Spleen (tissue), 13 donors: ENCODE data around the gene MED8. TPM values are rescaled to one million over a fixed set of nuclear protein-coding genes. Genes with fewer than 3 reads are reported as not detected.

Source experiments
- DNase-seq: peaks from one replicate; pipeline ENCODE4 v3.0.0-alpha.2; 2020
- H3K27ac ChIP-seq, 8 donors: fragments of 200-600 bp; sonication (generic) in 7 of 8; 1 replicate in 4 of 8; 2 replicates in 4 of 8; pipeline versions ENCODE4 v1.5.0 to v1.8.0; 2016 to 2021; ENCODE audit warnings: inconsistent platforms in 4 of 8, mild to moderate bottlenecking in 4 of 8, moderate library complexity in 1 of 8
- H3K27me3 ChIP-seq, 7 donors: fragments of 200-600 bp; sonication (generic) in 6 of 7; replicated peaks in 1 of 7; 1 replicate in 4 of 7; 2 replicates in 3 of 7; pipeline versions ENCODE4 v1.5.0 to v1.8.0; 2016 to 2021; ENCODE audit warnings: inconsistent platforms in 3 of 7, mild to moderate bottlenecking in 1 of 7
- H3K36me3 ChIP-seq, 6 donors: fragments of 200-600 bp; sonication (generic) in 5 of 6; 1 replicate in 4 of 6; 2 replicates in 2 of 6; pipeline versions ENCODE4 v1.5.0 to v1.8.0; 2016 to 2021; ENCODE audit warnings: inconsistent platforms in 2 of 6
- H3K4me1 ChIP-seq, 6 donors: fragments of 200-600 bp; sonication (generic) in 5 of 6; 1 replicate in 3 of 6; 2 replicates in 3 of 6; pipeline versions ENCODE4 v1.5.0 to v1.8.0; 2016 to 2021; ENCODE audit warnings: inconsistent platforms in 3 of 6
- H3K4me3 ChIP-seq, 8 donors: fragments of 200-600 bp; sonication (generic) in 7 of 8; 1 replicate in 4 of 8; 2 replicates in 4 of 8; pipeline versions ENCODE4 v1.5.0 to v1.8.0; 2016 to 2021; ENCODE audit warnings: inconsistent platforms in 4 of 8, mild to moderate bottlenecking in 4 of 8, moderate library complexity in 2 of 8
- H3K9me3 ChIP-seq, 8 donors: fragments of 200-600 bp; sonication (generic) in 7 of 8; 1 replicate in 4 of 8; 2 replicates in 4 of 8; pipeline versions ENCODE4 v1.5.0 to v1.8.0; 2016 to 2021; ENCODE audit warnings: inconsistent platforms in 4 of 8
- CTCF ChIP-seq, 11 experiments: fragments of 200-600 bp in 7 of 11; fragments of 450-650 bp in 4 of 11; sonication (generic) in 4 of 11; IDR thresholded peaks in 8 of 11; conservative IDR thresholded peaks in 3 of 11; 1 replicate in 7 of 11; 2 replicates in 4 of 11; pipeline versions ENCODE4 v1.4.0 to v1.8.0; 2016 to 2021; ENCODE audit warnings: antibody characterized with exemption in 11 of 11, inconsistent platforms in 4 of 11, mild to moderate bottlenecking in 1 of 11
- POLR2A ChIP-seq, 3 donors: fragments of 450-650 bp; IDR thresholded peaks; one replicate each; pipeline ENCODE4 v1.5.1; 2017; ENCODE audit warnings: antibody characterized with exemption in 3 of 3, mild to moderate bottlenecking in 1 of 3
- POLR2AphosphoS5 ChIP-seq, 3 donors: sonication (generic); formaldehyde crosslinking; IDR thresholded peaks; one replicate each; pipeline ENCODE4 v1.5.1; 2017; ENCODE audit warnings: antibody characterized with exemption in 3 of 3
- WGBS, 5 donors: extraction: QIAGEN DNeasy Blood & Tissue Kit in 3 of 5; methylation state at CpG; one replicate each; pipeline versions ENCODE4 v1.1.5 to v1.1.7; 2013 to 2018; 5-methylcytosine and 5-hydroxymethylcytosine counted together
- intact Hi-C: fragments of 100-400 bp; cut with DNase I; formaldehyde crosslinking; loops from one replicate; pipeline ENCODE4 v1.15.0; 2023; ENCODE audit warnings: low total_unique reads
- long read RNA-seq, 2 donors: transcript quantifications; one replicate each; lab custom pipeline, GENCODE V29; 2026
- polyA plus RNA-seq, 3 donors: library from polyadenylated mRNA; stranded (reverse); fragments of 200-250 nt; gene quantifications; one replicate each; pipeline ENCODE4 v1.2.1, GENCODE V29; 2013
- total RNA-seq, 7 donors: library from RNA; depleted of rRNA in 3 of 7; stranded (reverse); fragments of >200 nt in 3 of 7; fragmentation: NEBNext Ultra II Directional in 4 of 7; extraction: Animal tissue kit (Norgen Biotek cat#: 25700) in 4 of 7; gene quantifications; one replicate each; pipeline versions ENCODE4 v1.1.0 to v1.2.1, GENCODE V29; 2016 to 2021
- donor health status: healthy with polysubstance abuse.
- donor health status: DM: no; HTN: no; CAD: no; lungs with moderate emphysema.
- donor health status: DM: no; HTN: no; CAD: no.
- donor health status: Bipolar disorder and iron deficiency.
- donor health status: healthy.
- donor health status: DM: no; HTN: no; CAD: no.
- donor health status: DM: yes; HTN: yes; CAD: no.

Gene MED8
- 10 to 100 TPM; 24.8 to 38.3 (median 30.5) TPM for total RNA-seq
- 10 to 100 TPM; 18.3 to 23.8 (median 22.3) TPM for polyA plus RNA-seq
- long read RNA-seq, donor 1, transcript MED8-203 (7 exons, 1,924 nt): major isoform, 8 of 20 reads
- long read RNA-seq, donor 1, partial matches to known transcripts: 5 of 20 reads
- long read RNA-seq, donor 1, other reads (novel, unspliced or antisense): 6 of 20 reads
- long read RNA-seq, donor 2, partial matches to known transcripts: 0 of 11 reads
- long read RNA-seq, donor 2, other reads (novel, unspliced or antisense): 5 of 11 reads

GRCh38 chr1:43389326-43390313 is at the start of gene MED8, which contains the start of gene SZT2:
TSS of gene MED8 (minus strand) at chr1:43389800. CDS start at chr1:43389764, 36 bp downstream.
TSS of gene SZT2 (plus strand) at chr1:43389899. CDS start at chr1:43389969, 70 bp downstream.
- WGBS, 5 donors: 0 to 1% (median 0%) methylated on average over 58 to 65 of the region's 65 CpGs
- peak; percentile 93 to 95 (median 93) for TF ChIP-seq POLR2AphosphoS5 (IDR thresholded peaks at IDR 0.05)
- peak in 2 of 3 donors; percentile 42 to 54 for TF ChIP-seq POLR2A (IDR thresholded peaks at IDR 0.05)
- no peak for TF ChIP-seq CTCF (IDR thresholded peaks at IDR 0.05 in 8 of 11, conservative IDR thresholded peaks at IDR 0.05 in 3 of 11)
- Histone ChIP-seq H3K27ac (peak within 1 kb of the TSS; percentile 70 to 93 (median 88)), H3K4me3 (peak within 1 kb of the TSS; percentile 65 to 98 (median 84)), H3K36me3 (peaks cover 18 to 46% (median 28%) of the 10 kb centered on the region in 6 donors), H3K4me1 (peaks cover 18 to 61% (median 36%) of the 10 kb centered on the region in 6 donors), H3K27me3 (no peaks in the 10 kb centered on the region), H3K9me3 (no peaks in the 10 kb centered on the region)
- intact Hi-C loops: no loop called here
- peak; percentile 96 for DNase-seq

DNA sequence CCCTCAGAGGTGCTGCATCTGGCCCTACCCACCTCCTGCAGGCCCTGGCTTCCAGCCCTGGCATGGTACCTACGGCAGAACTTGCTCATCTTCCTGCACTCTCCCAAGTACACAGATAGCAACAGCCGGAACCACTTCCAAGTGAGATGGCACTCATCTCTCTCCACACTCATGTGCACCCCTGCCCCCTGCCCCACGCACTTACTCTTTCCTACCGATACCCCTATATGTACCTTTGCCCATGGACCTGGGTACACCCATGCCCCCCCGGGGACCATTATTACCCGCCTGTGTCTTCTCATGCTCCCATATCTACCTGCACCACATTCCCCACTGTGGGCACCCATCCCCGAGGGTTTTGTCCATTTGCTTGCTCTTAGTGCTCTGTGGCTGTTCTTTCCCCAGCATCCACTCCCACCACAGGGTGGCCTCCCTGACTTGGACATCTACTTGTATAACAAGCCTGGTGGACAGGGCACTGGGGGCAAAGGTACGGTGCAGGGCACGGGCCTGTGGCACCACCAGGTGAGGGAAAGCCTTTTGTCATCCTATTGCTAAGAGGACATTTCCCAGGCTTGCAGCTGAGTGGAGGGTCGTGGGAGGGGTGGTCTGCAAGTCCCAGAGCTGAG is 49.5 kb upstream of the MED8 start:
- TF ChIP-seq CTCF (IDR thresholded peaks at IDR 0.05 in 8 of 11, conservative IDR thresholded peaks at IDR 0.05 in 3 of 11): no peak
- TF ChIP-seq POLR2A (IDR thresholded peaks at IDR 0.05): no peak
- TF ChIP-seq POLR2AphosphoS5 (IDR thresholded peaks at IDR 0.05): no peak
- intact Hi-C loops: no loop called here
- Histone ChIP-seq H3K4me1 (peaks cover 0 to 27% (median 0%) of the 10 kb centered on the region in 6 donors), H3K9me3 (no peaks in the 10 kb centered on the region), H3K27me3 (no peaks in the 10 kb centered on the region), H3K27ac (no peak overlapping the region), H3K36me3 (peaks cover 0 to 100% (median 64%) of the 10 kb centered on the region in 6 donors), H3K4me3 (no peak overlapping the region)
- peak; percentile 45 for DNase-seq
- 91 to 96% (median 95%) methylated on average over 10 of the region's 10 CpGs for WGBS, 5 donors

DNA sequence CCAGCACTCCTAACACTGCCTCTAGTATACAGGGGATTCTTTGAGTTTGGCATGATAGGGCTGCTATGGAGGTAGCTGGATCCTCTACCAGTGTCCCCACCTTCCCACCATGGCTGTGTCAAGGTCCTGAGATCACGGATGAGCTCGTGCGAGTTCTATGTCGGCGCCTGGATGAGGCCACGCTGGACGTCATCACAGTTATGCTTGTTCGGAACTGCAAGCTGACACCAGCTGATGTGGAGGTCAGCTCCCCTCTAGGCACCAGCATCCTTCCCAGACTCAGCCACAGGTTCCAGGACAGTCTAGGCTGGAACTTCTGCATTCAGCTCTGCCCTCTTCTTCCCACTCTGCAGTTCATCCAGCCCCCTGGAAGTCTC is 49.0 kb upstream of the MED8 start:
- Histone ChIP-seq H3K27me3 (no peaks in the 10 kb centered on the region), H3K4me3 (no peak overlapping the region), H3K27ac (no peak overlapping the region), H3K9me3 (no peaks in the 10 kb centered on the region), H3K4me1 (peaks cover 0 to 27% (median 0%) of the 10 kb centered on the region in 6 donors), H3K36me3 (peaks cover 0 to 100% (median 64%) of the 10 kb centered on the region in 6 donors)
- DNase-seq: peak; percentile 49
- TF ChIP-seq CTCF (IDR thresholded peaks at IDR 0.05 in 8 of 11, conservative IDR thresholded peaks at IDR 0.05 in 3 of 11): no peak
- TF ChIP-seq POLR2AphosphoS5 (IDR thresholded peaks at IDR 0.05): no peak
- no peak for TF ChIP-seq POLR2A (IDR thresholded peaks at IDR 0.05)
- intact Hi-C loops: no loop called here
- WGBS, 5 donors: 96 to 99% (median 97%) methylated on average over 8 of the region's 8 CpGs
